ENCODE data around the gene GGCX.
"Not testable (repeated sequence)": the region's sequence is repeated elsewhere in the genome, so short reads cannot be mapped to it uniquely, and the experiment has no call there.

The GGCX gene

DNA sequence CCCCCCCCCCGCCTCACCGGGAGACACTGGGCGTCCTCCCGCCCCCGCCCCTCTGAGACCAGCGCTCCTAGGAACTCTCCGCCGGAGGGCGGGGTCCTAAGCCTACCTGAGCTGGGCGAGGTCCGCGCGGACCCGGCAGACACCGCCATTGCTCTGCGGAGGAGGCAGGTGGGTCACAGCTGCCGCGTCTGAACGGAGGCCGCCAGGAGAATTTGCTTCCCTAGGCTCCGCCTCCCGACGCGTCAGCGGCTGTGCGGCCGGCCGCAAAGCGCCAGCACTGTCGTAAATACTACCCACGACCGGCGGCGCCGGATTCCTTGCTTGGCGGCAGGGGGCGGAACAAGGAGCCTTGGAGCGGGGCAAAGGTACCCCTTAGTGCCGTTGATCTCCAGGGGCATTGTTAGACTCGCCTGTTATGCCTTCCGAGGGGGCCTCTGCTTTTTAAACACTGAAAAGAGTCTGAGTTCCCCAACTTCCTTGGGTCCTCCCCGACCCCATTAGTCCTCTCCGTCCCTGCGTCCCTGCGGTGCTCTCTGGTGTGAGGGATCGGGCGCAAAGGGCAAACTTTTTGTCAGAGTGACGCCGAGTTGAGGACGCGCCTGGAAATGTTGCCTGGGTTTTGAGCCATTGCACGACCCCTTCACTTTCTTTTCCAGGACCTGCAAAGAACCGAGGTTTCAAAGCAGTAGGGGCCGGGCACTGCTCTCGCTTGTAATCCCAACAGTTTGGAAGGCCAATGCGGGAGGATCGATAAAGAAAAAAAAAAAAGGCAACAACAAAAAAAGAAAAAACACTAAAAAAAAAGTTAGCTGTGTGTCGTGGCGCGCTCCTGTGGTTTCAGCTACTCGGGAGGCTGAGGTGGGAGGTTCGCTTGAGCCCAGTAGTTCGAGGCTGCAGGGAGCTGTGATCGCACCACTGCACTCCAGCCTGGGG, at the start of gene GGCX:
Gene GGCX, minus strand, starts transcription at position 214 of the 933 bp plus-strand sequence. Its CDS starts 65 bp downstream, at position 149.
- peak; percentile 74 for DNase-seq

DNA sequence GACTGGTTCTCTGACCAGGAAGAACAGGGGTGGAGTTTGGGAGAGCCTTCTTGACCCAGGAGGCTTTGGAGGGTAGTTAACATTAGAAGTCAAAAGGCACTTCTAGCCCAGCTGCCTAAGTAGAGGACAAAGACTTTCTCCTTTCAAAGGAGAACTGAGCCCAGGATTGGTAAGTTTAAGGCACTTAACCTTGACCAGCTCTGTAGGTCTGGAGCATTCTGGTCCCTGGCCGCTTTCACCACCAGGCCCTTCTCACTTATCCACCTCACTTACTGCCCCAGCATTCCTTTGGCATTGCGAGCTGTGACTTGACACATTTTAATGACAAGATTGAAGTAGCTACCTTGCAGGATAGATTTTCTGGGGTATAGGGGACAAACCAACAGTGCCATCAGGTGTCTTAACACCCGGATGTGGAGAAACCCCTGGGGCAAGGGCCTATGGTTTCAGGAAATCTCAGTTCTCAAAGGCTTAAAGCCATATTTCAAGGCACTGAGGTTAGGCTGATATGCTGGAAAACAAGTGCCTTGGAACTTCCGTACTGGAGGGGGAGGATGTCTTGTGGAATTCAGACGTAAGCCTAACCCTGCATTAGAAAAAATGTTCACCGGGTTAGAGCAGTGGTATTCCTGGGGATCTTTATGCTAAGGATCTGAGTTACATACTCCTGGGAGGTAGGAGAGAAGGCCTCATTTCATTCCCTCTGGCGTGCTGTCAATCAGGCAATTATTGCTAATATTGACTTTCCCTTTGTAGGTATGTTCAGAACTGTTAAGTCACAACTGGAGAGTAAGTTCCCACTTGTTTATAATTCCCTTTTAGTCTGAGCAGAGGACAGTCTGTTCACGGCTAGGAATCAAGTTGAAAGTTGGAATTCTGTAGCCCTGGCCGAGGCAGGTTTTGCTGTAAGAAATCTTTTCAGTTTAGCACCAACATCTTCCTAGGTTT, 46.2 kb upstream of the GGCX start:
- no peak for DNase-seq

DNA sequence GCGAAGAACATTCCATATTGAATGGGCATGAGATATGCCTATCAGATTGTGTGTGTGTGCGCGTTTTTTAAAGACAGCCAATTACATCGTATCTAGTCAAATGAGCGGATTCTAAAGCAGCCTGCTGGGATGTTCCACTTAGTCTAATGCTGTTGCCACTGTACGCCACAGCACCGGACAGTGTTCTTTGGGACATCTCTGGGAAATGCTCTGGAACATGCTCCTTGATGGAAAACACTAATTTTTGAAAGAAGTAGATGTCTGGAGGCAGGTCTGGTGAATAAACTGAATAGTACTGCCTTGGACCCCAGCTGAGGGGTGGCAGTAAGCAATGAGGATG, 44.8 kb upstream of the GGCX start:
- no peak for DNase-seq

DNA sequence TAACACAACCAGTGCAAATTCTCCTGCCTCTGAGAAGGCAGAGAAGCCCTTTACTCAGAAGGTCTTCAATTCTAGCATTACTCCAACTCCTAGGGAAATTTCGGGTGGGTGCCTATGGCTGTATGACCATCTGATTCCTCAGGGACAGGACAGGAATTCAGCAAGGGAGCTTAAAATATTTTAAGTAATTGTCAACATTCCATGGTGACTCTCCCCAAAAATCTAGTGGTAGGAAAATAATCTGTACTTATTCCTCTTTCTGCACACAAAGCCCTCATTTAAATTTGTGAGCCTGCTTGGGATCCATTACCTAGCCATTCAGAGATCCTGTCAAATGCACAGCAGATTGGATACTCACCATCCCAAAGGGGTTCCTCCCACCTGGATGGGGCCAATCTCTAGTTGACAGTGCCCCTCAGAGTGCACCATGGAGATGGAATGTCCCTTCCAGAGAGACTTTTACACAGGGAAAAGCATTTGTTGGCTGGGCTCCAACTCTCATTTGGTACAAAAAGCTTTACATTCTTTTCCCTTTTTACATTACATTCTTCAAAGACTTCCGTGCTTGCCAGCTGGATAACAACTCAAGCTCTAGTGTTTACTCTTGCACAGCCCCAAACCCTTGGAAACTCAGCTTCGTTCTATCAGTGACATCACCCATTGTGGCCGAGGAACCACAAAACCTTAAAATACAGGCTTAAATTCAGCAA, 44.3 kb upstream of the GGCX start:
- DNase-seq, result no peak

DNA sequence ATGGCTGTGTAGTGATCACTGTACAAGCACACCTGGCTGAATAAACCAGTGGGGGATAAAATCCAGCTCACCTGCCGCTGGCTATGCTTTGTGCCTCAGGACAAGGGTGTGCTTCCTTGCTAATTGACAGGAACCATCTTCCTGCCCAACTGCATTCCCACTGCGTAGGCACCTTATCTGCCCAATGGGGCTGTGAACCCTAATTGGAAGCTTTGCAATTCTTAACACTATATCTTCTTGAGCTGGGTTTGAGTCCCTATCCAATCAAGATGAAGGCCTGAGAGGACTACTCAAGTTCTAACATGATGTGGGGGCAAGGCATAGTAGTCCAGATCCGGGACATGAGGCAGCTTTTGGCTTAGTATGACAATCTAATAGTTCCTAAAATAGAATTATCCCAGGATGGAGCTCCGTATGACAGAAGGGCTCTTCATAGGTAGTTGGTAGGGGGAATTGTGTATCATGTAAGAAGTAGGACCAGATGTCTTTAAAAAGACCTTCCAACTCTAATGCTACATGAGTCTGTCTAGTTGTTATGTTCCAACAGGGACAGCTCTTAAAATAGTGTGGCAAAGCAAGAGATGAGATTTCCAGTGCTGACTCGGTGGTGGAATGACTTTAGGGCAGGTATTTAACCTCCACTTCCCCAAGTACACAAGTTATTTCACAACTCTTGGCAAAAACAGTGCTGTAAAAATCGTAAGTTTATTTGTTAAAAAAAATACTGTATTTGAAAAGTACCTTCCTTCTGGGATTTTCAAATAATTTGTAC, 43.5 kb upstream of the GGCX start:
- no peak for DNase-seq

DNA sequence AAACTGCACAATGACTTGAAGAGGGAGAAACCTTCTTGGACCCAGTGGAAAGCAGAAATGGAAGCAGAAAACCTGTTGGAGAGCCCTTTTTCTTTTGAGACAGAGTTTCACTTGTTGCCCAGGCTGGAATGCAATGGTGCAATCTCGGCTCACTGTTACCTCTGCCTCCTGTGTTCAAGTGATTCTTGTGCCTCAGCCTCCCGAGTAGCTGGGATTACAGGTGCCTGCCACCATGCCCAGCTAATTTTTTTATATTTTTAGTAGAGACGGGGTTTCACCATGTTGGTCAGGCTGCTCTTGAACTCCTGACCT, 42.8 kb upstream of the GGCX start:
- not testable (repeated sequence) for DNase-seq

DNA sequence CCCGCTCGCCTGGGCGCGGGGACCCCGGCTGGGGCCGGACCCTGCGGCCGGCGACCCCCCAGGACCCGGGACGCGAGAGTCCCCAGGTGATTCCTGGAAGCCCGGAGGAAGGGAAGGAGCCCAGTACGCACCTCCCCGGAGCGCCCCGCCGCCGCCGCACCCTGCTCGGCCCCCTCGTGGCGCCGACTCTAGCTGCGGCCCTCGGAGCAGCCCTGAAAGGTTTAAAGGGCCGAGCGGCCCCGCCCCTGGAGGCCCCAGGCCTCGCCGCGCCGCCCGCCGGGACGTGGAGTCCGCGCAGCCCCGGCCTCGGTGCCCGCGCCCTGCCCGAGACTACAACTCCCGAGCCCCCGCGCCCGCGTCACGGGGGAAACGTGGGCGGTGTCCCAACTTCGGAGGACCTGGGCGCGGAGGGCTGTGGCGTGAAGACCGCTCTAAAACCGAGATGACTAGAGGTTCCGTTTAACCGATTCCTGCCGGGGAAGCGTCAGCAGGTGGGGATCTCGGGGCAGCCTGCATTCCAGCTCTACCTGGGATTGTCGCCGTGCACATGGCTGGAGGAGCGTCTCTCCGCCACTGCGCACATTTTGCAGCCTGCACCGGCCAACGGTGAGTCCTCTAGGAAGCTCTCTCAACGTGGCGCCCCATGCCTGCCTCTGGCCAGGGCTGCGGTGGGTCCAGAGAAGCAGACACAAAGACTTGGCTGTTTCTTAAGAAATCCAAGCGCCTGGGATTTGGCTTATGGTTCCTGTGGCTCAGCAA, 41.4 kb upstream of the GGCX start, which contains the start of gene TMEM150A:
Gene TMEM150A, minus strand, starts transcription at position 223 of the 759 bp plus-strand sequence. CDS start 750 bp downstream, outside the sequence.
- DNase-seq, result peak; percentile 49

DNA sequence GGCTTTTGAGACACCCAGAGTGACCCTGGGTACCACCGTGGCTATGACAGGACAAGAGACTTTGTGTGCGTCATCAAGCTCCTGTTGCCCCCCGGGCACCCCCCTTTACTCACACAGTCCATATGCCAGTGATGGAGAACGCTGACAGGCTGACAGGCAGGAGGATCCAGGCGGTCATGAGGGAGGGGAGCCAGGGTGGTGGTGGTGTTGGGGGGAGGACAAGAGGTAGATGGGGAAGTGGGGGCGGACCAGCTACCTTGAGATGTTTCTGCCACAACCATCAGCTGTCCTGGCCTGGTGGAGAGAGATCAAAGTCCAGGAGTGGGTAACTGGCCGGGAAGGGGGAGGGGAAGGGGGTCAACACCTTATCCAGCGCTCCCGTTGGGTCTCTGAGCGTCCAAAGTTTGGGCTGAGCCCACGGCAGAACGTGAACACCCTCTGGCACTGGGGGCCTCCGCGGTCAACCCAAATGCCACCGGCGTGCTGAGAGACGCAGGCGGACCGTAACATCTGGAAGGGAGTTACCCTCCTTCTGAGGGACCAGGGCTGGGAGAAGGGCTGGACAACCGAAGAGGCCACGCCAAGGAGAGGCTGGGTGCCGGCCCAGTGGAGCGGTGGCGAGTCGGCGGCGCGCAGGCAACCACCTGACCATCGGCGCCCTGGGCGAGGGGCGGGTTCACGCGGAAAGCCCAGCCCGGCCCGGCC, 40.6 kb upstream of the GGCX start:
- no peak for DNase-seq

DNA sequence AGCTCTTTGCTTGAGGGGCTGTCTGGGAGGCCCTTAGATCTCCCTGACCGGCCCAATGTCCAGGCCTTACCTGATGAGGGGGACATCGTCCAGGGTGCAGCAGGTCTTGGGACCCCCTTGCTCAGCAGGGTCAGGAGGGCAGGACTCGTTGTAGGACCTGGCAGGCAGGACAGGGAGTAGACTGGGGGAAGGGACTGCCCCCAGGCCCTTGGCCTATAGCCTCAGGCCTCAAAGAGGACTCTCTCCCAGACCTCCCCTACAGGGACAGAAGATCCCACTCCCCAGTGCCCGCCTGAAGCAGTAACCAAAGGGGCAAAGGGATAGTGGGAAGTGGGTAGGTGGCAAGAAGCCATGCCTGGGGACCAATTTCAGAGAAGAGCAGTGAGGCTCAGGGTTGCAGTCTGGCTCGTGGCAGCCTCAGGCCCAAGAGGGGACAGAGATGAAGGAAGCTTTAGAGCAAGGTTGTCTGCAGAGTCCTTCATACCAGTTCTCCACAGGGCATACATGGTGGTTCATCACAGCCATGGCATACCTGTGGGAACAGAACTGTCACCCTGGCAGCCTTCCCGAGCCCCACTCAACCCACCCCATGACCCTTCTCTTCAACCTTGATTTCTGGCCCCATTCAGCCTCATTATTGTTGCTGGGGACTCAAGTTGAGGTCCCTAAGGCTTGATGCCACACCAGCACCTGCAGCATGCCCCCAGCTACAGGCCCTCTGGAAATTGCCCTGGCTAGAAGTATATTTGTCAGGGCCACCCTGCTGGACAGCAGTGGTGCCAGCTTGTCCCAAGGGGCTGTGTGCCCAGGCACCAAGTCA, 39.9 kb upstream of the GGCX start:
- no peak for DNase-seq

DNA sequence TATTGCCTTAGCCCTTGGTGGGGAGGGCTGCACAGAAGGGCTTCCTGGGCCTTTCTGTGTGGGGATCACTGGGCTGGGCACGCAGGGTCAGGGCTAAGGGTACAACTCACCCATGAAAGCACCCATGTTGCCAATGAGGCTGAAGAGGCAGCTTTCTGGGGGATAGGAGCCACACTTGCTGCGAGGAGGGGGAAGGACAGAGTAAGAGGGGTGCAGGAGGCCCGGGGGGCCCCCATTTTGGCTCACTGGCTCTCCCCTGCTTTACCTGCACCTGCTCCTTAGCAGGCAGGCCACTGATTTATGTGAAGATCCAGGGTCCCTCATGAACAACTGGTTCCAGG, 38.9 kb upstream of the GGCX start:
- DNase-seq, result no peak

DNA sequence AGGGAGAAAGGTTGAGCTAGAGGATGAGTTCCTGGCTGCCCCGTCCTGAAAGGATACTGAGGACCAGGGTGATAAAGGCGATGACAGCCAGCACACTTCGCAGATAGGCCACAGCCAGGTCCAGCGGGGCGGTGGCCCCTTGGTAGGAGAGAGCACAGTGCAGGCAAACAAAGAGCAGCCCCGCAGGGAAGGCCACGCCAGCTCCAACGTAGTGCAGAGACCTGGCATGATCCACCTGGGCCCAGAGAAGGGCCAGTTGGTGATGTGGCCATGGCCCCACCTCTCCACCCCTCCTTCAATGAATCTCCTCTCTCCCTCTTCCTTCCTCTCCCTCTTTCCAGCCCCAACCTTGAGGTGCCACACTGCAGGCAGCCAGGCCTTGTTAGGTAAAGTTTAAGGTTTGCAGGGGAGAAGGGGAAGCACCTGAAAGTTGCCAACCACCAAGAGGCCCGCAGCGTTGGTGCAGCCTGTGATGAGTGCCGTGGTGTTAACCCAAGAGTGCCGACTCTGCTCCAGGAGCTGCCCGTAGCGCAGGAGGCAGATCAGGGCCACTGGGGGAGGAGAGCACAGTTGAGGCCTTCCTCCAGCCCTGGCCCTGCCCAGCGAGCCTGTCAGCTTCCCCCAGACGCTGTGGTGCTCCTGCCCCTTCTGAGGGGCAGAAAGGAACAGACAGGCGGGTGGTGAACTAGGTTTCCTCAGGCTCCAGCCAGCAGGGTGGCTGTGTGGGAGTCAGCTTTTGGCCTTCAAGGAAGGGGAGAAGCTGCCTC, 38.4 kb upstream of the GGCX start:
- no peak for DNase-seq

DNA sequence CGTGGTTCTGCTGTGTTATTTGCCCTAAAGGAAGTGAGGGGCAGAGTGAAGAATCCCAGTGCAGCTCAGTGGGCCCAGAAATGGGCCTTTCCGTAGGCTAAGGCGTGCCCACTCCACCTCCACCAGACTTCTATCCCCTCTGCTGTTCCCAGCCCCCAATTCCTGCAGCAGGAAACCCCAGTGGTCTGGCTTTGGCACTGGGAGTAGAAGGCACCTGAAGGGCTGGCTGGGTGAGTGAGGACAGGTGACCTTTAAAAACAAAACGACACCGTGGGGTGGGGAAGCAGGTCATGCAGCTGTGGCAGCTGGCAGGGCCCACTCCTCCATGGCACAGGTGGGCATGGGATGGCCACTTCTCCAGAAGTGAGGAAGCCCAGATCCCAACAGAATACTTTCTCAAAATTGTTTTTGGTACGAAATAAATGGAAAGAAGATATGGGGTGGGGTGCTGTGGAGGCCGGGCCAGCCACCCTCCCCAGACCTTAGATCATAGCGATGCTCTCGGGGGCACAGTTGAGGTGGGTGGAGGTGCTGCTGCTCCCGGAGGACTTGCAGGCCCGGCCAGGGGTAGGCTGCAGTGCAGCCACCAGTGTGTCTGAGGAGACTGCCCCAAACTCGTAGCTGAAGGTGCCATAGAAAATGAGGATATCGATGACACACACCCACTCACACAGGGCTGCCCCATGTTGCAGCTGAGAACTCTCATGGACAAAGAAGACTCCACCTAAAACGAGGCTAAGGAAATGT, 37.5 kb upstream of the GGCX start:
- no peak for DNase-seq

DNA sequence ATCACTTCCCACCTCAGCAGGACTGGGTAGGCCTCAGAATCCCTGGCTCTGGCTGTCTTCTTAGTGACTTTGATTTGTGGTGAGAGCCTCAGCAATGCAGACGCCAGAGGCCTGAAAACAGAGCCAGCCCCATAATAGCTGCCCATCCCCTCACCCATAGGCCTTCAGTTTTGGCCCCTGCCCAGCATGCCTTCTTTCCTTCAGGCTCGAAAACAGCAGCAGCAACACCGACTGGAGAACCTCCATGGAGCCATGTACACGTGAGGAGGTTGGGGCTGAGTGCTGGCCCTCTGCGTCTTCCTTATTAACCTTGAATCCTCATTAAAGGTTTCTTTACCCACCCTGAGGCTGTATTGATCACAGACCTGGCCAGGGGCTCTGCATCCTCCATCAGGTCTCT, 35.9 kb upstream of the GGCX start:
- DNase-seq, result no peak

DNA sequence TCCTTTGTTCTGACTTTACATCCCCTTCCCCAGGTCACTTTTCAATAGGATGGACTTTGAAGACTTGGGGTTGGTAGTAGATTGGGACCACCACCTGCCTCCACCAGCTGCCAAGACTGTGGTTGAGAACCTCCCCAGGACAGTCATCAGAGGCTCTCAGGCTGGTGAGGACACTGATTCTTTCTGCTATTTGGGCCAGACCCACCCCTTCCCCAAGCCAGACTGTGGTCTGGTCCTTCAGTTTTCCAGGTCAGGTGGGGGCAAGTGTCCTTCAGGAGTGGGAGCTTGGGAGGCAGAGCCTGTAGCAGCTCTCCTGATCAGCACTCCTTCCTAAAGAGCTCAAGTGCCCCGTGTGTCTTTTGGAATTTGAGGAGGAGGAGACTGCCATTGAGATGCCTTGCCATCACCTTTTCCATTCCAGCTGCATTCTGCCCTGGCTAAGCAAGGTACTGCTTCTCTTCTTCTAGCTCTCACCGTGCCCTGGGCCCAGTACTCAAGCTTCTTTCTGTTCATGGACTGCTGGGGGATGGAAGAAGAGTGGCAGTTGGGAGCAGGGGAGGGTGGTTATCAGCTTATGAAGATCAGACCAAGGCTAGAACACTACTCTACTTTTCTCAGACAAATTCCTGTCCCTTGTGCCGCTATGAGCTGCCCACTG, 35.3 kb upstream of the GGCX start:
- no peak for DNase-seq

DNA sequence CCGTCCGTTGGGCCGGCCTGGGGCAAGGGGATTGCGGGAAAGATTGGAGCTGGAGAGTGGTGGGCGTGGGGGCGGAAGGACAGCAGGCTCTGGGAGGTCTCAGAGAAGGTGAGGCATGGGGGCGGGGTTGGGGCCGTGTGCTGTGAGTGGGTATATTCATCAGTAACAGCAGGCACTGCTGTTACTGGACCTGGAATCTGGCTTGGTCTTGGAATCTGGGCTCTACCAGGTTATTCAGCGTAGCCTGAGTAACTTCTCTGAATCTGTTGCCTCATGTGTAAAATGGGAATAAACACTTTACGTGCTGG, 34.7 kb upstream of the GGCX start:
- no peak for DNase-seq

DNA sequence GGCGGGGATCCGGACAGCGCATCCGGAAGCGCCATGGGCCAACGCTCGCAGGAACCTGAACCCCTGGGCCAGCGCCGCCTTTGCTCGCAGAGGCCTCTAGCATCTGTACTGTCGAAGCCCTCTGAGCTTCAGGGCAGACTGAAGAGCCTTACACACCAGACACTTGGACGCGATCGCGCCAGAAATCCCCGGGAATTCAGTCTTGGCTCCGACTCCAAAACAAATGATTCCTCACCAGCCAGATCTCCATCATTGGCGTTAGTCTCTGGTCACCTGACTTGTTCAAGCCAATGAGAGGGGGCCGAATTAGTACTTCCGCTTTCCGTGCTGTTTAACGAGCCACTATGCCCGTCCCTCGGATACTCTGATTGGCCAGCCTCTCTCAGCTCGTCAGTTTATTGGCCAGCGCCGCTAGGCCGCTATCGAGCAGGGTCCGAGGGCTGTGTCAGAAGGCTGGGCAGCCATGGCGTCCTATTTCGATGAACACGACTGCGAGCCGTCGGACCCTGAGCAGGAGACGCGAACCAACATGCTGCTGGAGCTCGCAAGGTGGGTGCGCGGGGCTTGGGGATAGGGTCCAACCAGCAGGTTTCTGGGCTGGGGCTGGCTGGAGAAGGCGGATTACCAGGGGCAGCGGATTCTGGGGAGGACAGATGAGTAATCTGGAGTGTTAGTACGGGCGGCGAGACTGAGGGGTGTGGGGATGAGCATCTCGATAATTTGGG, 34.2 kb upstream of the GGCX start, which contains the start of gene RNF181:
Gene RNF181, plus strand, starts transcription at position 445 of the 725 bp plus-strand sequence. Its CDS starts 19 bp downstream, at position 464.
- peak; percentile 92 for DNase-seq

DNA sequence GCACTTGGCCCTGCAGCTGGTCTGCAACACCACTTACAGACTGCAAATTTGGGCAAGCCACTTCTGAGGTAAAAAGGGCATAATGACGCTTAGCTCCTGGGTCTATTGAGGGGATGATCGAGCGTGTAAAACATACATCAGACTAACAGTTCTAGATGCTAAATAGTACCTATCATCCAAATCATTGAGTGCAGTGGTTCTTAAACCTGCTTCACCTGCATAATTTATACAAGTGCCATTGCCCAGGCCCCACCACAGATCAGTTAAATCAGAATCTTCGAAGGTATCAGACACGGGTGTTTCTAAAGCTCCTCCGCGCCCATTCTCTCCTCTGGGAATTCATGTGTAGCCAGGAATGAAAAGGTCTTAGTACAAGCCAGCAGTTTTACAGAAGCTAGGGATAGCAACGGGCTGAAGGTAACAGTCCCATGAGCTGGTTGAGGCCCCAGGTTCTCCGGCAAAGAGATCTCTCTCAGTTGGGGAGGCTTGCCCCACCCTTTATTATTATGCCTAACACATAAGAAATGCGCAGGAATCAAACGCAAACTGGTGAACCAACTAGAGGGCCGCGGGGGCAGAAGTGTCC, 33.5 kb upstream of the GGCX start:
- no peak for DNase-seq

Data from NCI-H748 treated with DMSO at 0.1 percent for 48 hours (cell line).